Spleen (tissue), 13 donors: ENCODE data around the gene UGDH. TPM values are rescaled to one million over a fixed set of nuclear protein-coding genes. Genes with fewer than 3 reads are reported as not detected.

ENCODE experiments used
- DNase-seq: peaks from one replicate; pipeline ENCODE4 v3.0.0-alpha.2; 2020
- H3K27ac ChIP-seq, 8 donors: fragments of 200-600 bp; sonication (generic) in 7 of 8; 1 replicate in 4 of 8; 2 replicates in 4 of 8; pipeline versions ENCODE4 v1.5.0 to v1.8.0; 2016 to 2021; ENCODE audit warnings: inconsistent platforms in 4 of 8, mild to moderate bottlenecking in 4 of 8, moderate library complexity in 1 of 8
- H3K27me3 ChIP-seq, 7 donors: fragments of 200-600 bp; sonication (generic) in 6 of 7; replicated peaks in 1 of 7; 1 replicate in 4 of 7; 2 replicates in 3 of 7; pipeline versions ENCODE4 v1.5.0 to v1.8.0; 2016 to 2021; ENCODE audit warnings: inconsistent platforms in 3 of 7, mild to moderate bottlenecking in 1 of 7
- H3K36me3 ChIP-seq, 6 donors: fragments of 200-600 bp; sonication (generic) in 5 of 6; 1 replicate in 4 of 6; 2 replicates in 2 of 6; pipeline versions ENCODE4 v1.5.0 to v1.8.0; 2016 to 2021; ENCODE audit warnings: inconsistent platforms in 2 of 6
- H3K4me1 ChIP-seq, 6 donors: fragments of 200-600 bp; sonication (generic) in 5 of 6; 1 replicate in 3 of 6; 2 replicates in 3 of 6; pipeline versions ENCODE4 v1.5.0 to v1.8.0; 2016 to 2021; ENCODE audit warnings: inconsistent platforms in 3 of 6
- H3K4me3 ChIP-seq, 8 donors: fragments of 200-600 bp; sonication (generic) in 7 of 8; 1 replicate in 4 of 8; 2 replicates in 4 of 8; pipeline versions ENCODE4 v1.5.0 to v1.8.0; 2016 to 2021; ENCODE audit warnings: inconsistent platforms in 4 of 8, mild to moderate bottlenecking in 4 of 8, moderate library complexity in 2 of 8
- H3K9me3 ChIP-seq, 8 donors: fragments of 200-600 bp; sonication (generic) in 7 of 8; 1 replicate in 4 of 8; 2 replicates in 4 of 8; pipeline versions ENCODE4 v1.5.0 to v1.8.0; 2016 to 2021; ENCODE audit warnings: inconsistent platforms in 4 of 8
- POLR2A ChIP-seq, 3 donors: fragments of 450-650 bp; IDR thresholded peaks; one replicate each; pipeline ENCODE4 v1.5.1; 2017; ENCODE audit warnings: antibody characterized with exemption in 3 of 3, mild to moderate bottlenecking in 1 of 3
- POLR2AphosphoS5 ChIP-seq, 3 donors: sonication (generic); formaldehyde crosslinking; IDR thresholded peaks; one replicate each; pipeline ENCODE4 v1.5.1; 2017; ENCODE audit warnings: antibody characterized with exemption in 3 of 3
- WGBS, 5 donors: extraction: QIAGEN DNeasy Blood & Tissue Kit in 3 of 5; methylation state at CpG; one replicate each; pipeline versions ENCODE4 v1.1.5 to v1.1.7; 2013 to 2018; 5-methylcytosine and 5-hydroxymethylcytosine counted together
- intact Hi-C: fragments of 100-400 bp; cut with DNase I; formaldehyde crosslinking; loops from one replicate; pipeline ENCODE4 v1.15.0; 2023; ENCODE audit warnings: low total_unique reads
- long read RNA-seq, 2 donors: transcript quantifications; one replicate each; lab custom pipeline, GENCODE V29; 2026
- polyA plus RNA-seq, 3 donors: library from polyadenylated mRNA; stranded (reverse); fragments of 200-250 nt; gene quantifications; one replicate each; pipeline ENCODE4 v1.2.1, GENCODE V29; 2013
- total RNA-seq, 7 donors: library from RNA; depleted of rRNA in 3 of 7; stranded (reverse); fragments of >200 nt in 3 of 7; fragmentation: NEBNext Ultra II Directional in 4 of 7; extraction: Animal tissue kit (Norgen Biotek cat#: 25700) in 4 of 7; gene quantifications; one replicate each; pipeline versions ENCODE4 v1.1.0 to v1.2.1, GENCODE V29; 2016 to 2021
- TF ChIP-seq, protein P1 (sequence below), 11 experiments: fragments of 200-600 bp in 7 of 11; fragments of 450-650 bp in 4 of 11; sonication (generic) in 4 of 11; IDR thresholded peaks in 8 of 11; conservative IDR thresholded peaks in 3 of 11; 1 replicate in 7 of 11; 2 replicates in 4 of 11; pipeline versions ENCODE4 v1.4.0 to v1.8.0; 2016 to 2021; ENCODE audit warnings: antibody characterized with exemption in 11 of 11, inconsistent platforms in 4 of 11, mild to moderate bottlenecking in 1 of 11
- donor health status: healthy with polysubstance abuse.
- donor health status: DM: no; HTN: no; CAD: no; lungs with moderate emphysema.
- donor health status: DM: no; HTN: no; CAD: no.
- donor health status: Bipolar disorder and iron deficiency.
- donor health status: healthy.
- donor health status: DM: no; HTN: no; CAD: no.
- donor health status: DM: yes; HTN: yes; CAD: no.

UGDH gene
- total RNA-seq (10 to 100 TPM; 15.3 to 30.8 (median 19.2) TPM), polyA plus RNA-seq (1 to 10 TPM; 4.1 to 7.1 (median 4.8) TPM)
- long read RNA-seq, donor 1, transcript UGDH-201 (12 exons, 3,216 nt): major isoform, 5 of 6 reads
- long read RNA-seq, donor 1, partial matches to known transcripts: 0 of 6 reads
- long read RNA-seq, donor 1, other reads (novel, unspliced or antisense): 0 of 6 reads
- long read RNA-seq, donor 2, partial matches to known transcripts: 0 of 3 reads
- long read RNA-seq, donor 2, other reads (novel, unspliced or antisense): 0 of 3 reads

DNA sequence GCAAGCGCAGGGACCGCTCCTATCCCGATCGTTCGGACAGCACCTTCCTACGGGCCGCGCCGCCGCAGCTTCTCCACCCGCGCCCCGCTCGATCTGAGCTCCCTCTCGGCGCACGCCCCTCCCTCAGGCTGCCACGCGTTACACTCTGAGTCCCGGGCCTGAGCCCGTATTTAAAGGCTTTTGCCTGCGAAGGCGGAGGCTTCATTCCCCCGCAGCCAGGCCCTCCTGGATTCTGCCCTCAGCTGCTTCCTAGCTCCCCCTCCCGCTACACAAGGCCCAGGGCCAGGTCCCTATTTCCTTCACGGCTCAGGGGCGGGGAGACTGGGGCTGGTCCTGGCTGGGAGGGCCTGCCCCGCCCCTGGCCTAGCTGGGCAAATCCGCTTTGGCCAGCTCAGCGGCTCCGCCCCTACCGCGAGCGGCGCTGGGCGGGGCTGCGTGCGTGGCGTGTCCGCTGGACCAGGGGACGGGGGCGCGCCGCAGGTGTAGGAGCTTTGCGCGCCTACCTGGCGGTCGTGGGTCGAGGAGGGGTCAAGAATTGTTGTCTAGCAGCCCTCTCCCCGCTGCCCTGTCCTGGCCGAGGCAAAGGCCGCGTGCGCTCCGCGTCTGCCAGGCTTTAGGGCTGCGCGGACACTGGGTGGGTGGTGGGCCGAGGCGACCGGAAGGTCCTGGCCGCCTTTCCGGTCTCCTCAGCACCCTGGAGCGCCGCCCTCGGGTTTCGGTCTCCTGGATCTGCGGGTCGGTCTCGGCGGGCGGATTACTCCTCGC, at the start of gene UGDH:
Gene UGDH, minus strand, starts transcription at position 144 of the 765 bp plus-strand sequence. CDS start 5,927 bp downstream, outside the sequence.
- H3K4me1 ChIP-seq: peaks cover 0 to 34% (median 26%) of the 10 kb centered on the region in 6 donors
- peaks cover 0 to 24% (median 17%) of the 10 kb centered on the region in 8 donors for H3K9me3 ChIP-seq
- 0 to 1% (median 1%) methylated on average over 28 to 73 of the region's 73 CpGs for WGBS, 5 donors
- TF ChIP-seq POLR2AphosphoS5 (IDR thresholded peaks at IDR 0.05) (peak; percentile 96 to 97 (median 96)), POLR2A (IDR thresholded peaks at IDR 0.05) (peak in 2 of 3 donors; percentile 12 to 57)
- TF ChIP-seq, protein P1, sequence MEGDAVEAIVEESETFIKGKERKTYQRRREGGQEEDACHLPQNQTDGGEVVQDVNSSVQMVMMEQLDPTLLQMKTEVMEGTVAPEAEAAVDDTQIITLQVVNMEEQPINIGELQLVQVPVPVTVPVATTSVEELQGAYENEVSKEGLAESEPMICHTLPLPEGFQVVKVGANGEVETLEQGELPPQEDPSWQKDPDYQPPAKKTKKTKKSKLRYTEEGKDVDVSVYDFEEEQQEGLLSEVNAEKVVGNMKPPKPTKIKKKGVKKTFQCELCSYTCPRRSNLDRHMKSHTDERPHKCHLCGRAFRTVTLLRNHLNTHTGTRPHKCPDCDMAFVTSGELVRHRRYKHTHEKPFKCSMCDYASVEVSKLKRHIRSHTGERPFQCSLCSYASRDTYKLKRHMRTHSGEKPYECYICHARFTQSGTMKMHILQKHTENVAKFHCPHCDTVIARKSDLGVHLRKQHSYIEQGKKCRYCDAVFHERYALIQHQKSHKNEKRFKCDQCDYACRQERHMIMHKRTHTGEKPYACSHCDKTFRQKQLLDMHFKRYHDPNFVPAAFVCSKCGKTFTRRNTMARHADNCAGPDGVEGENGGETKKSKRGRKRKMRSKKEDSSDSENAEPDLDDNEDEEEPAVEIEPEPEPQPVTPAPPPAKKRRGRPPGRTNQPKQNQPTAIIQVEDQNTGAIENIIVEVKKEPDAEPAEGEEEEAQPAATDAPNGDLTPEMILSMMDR (IDR thresholded peaks at IDR 0.05 in 8 of 11, conservative IDR thresholded peaks at IDR 0.05 in 3 of 11): peak in 3 of 11 experiments; percentile 9 to 49 (median 26)
- peak; percentile 98 for DNase-seq
- H3K4me3 ChIP-seq: peak within 1 kb of the TSS; percentile 85 to 98 (median 92)
- peaks cover 0 to 10% (median 2%) of the 10 kb centered on the region in 6 donors for H3K36me3 ChIP-seq
- peak within 1 kb of the TSS; percentile 86 to 93 (median 91) for H3K27ac ChIP-seq
- H3K27me3 ChIP-seq: no peaks in the 10 kb centered on the region
- intact Hi-C loops: loop anchor here (5.0 kb wide), 1 partner anchor 105 kb away; no protein-coding TSS in a partner anchor

DNA sequence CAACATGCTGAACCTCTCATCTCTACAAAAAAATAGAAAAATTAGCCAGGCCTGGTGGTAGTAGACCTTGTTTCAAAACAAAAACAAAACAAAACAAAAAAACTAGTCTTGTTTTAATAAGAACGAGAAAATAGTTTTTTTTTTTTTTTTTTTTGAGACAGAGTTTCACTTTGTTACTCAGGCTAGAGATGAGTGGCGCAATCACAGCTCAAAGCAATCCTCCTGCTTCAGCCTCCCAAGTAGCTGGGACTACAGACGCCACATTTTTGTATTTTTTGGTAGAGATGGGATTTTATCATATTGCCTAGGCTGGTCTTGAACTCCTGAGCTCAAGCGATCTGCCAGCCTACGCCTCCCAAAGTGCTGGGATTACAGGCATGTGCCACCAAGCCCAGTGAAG, 47.7 kb upstream of the UGDH start:
- TF ChIP-seq POLR2AphosphoS5 (IDR thresholded peaks at IDR 0.05): no peak
- TF ChIP-seq, protein P1 (IDR thresholded peaks at IDR 0.05 in 8 of 11, conservative IDR thresholded peaks at IDR 0.05 in 3 of 11): no peak
- no peak overlapping the region for H3K4me3 ChIP-seq
- WGBS, 5 donors: 88 to 97% (median 91%) methylated on average over 5 of the region's 5 CpGs
- H3K9me3 ChIP-seq: no peaks in the 10 kb centered on the region
- H3K36me3 ChIP-seq: peaks cover 0 to 41% (median 11%) of the 10 kb centered on the region in 6 donors
- H3K27ac ChIP-seq: no peak overlapping the region
- no peaks in the 10 kb centered on the region for H3K4me1 ChIP-seq
- intact Hi-C loops: no loop called here
- H3K27me3 ChIP-seq: no peaks in the 10 kb centered on the region
- no peak for DNase-seq

DNA sequence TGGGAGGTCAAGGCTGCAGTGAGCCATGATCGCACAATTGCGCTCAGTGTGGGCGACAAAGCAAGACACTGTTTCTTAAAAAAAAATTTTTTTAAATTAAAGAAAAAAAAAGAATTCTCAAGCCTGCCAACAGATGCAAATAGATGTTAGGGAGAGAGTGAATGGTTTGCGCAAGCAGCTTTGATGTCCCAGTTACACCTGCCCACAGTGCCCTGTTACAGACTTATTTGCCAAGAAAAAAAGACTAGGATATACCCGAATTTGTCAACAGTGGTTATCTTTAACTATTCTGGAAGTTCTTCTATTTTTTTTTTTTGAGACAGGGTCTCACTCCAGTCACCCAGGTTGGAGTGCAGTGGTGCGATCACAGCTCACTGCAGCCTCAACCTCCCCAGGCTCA, 44.3 kb upstream of the UGDH start:
- DNase-seq: no peak
- TF ChIP-seq, protein P1 (IDR thresholded peaks at IDR 0.05 in 8 of 11, conservative IDR thresholded peaks at IDR 0.05 in 3 of 11): no peak
- TF ChIP-seq POLR2AphosphoS5 (IDR thresholded peaks at IDR 0.05) (no peak), POLR2A (IDR thresholded peaks at IDR 0.05) (no peak)
- WGBS, 5 donors: 86 to 98% (median 94%) methylated on average over 6 of the region's 6 CpGs
- peaks cover 0 to 41% (median 11%) of the 10 kb centered on the region in 6 donors for H3K36me3 ChIP-seq
- peaks cover 0 to 15% (median 2%) of the 10 kb centered on the region in 6 donors for H3K4me1 ChIP-seq
- no peak overlapping the region for H3K4me3 ChIP-seq
- no peaks in the 10 kb centered on the region for H3K27me3 ChIP-seq
- intact Hi-C loops: no loop called here
- no peak overlapping the region for H3K27ac ChIP-seq
- no peaks in the 10 kb centered on the region for H3K9me3 ChIP-seq

DNA sequence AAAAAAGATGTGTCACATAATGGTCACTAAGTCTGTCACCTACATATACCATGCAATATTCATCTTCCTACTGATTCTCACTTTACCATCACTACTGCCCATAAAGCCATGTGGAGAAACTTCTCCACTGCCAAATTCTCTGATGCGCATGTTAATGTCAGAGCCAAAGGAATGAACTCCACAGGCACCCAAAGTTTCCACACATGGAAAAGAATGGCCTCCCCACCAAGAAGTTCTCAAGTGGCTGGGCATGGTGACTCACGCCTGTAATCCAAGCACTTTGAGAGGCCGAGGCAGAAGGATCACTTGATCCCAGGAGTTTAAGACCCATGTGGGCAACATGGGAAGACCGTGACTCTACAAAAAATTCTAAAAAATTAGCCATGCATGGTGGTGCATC, 43.8 kb upstream of the UGDH start:
- DNase-seq: no peak
- intact Hi-C loops: no loop called here

More for the DNA sequence above, 43.8 kb upstream of the UGDH start:
- no peak overlapping the region for H3K4me3 ChIP-seq
- peaks cover 0 to under 1% (median 0%) of the 10 kb centered on the region in 8 donors for H3K9me3 ChIP-seq
- H3K27ac ChIP-seq: no peak overlapping the region
- TF ChIP-seq POLR2A (IDR thresholded peaks at IDR 0.05) (no peak), POLR2AphosphoS5 (IDR thresholded peaks at IDR 0.05) (no peak)
- TF ChIP-seq, protein P1 (IDR thresholded peaks at IDR 0.05 in 8 of 11, conservative IDR thresholded peaks at IDR 0.05 in 3 of 11): no peak
- no peaks in the 10 kb centered on the region for H3K27me3 ChIP-seq
- H3K4me1 ChIP-seq: peaks cover 0 to 15% (median 2%) of the 10 kb centered on the region in 6 donors
- H3K36me3 ChIP-seq: peaks cover 0 to 46% (median 13%) of the 10 kb centered on the region in 6 donors
- WGBS, 5 donors: 92 to 98% (median 95%) methylated on average over 4 of the region's 4 CpGs
